OCI-LY1 (cell line): Measurements from ENCODE around the gene CAPN2.

Experiments used
- H2AFZ ChIP-seq: fragments of 200-600 bp; sonication (generic), shearing (Covaris generic); 2 replicates; pipeline ENCODE4 v1.6.0; 2014; ENCODE audit warnings: antibody characterized with exemption, mild to moderate bottlenecking, low read length
- H3F3A ChIP-seq: fragments of 200-600 bp; sonication (generic), shearing (Covaris generic); 2 replicates; pipeline ENCODE4 v1.6.0; 2014; ENCODE audit warnings: mild to moderate bottlenecking, antibody characterized with exemption, low read length, moderate library complexity; ENCODE audit not compliant: insufficient read depth
- H3K27ac ChIP-seq: fragments of 200-600 bp; sonication (generic); 2 replicates; pipeline ENCODE4 v1.5.1; 2014; ENCODE audit warnings: low read length, mixed run types, mild to moderate bottlenecking, low read depth; ENCODE audit not compliant: poor library complexity, severe bottlenecking
- H3K27me3 ChIP-seq: fragments of 200-600 bp; sonication (generic); 2 replicates; pipeline ENCODE4 v1.6.0; 2014; ENCODE audit warnings: antibody characterized with exemption, mild to moderate bottlenecking, low read length, moderate library complexity; ENCODE audit not compliant: insufficient read depth
- H3K36me3 ChIP-seq: fragments of 200-600 bp; sonication (generic); 2 replicates; pipeline ENCODE4 v1.6.1; 2014; ENCODE audit warnings: mild to moderate bottlenecking, antibody characterized with exemption, low read length, moderate library complexity, mixed read lengths; ENCODE audit not compliant: insufficient read depth
- H3K4me1 ChIP-seq: fragments of 200-600 bp; sonication (generic); 2 replicates; pipeline ENCODE4 v1.5.1; 2014; ENCODE audit warnings: mild to moderate bottlenecking, low read length, moderate library complexity; ENCODE audit not compliant: insufficient read depth, severe bottlenecking
- H3K4me2 ChIP-seq: fragments of 200-600 bp; sonication (generic), shearing (Covaris generic); 2 replicates; pipeline ENCODE4 v1.6.1; 2014; ENCODE audit warnings: low read length
- H3K4me3 ChIP-seq: fragments of 200-600 bp; sonication (generic); 2 replicates; pipeline ENCODE4 v1.5.1; 2014; ENCODE audit warnings: low read length, low read depth, mild to moderate bottlenecking, mixed read lengths; ENCODE audit not compliant: poor library complexity, severe bottlenecking
- H3K79me2 ChIP-seq: fragments of 200-600 bp; shearing (Covaris generic); 2 replicates; pipeline ENCODE4 v1.6.1; 2016; ENCODE audit warnings: mixed run types, low read length, mixed read lengths; ENCODE audit not compliant: insufficient read depth
- H3K9ac ChIP-seq: fragments of 200-600 bp; sonication (generic), shearing (Covaris generic); 2 replicates; pipeline ENCODE4 v1.6.1; 2014; ENCODE audit warnings: mild to moderate bottlenecking, low read length, mixed read lengths
- H3K9me2 ChIP-seq: fragments of 200-600 bp; sonication (generic), shearing (Covaris generic); 2 replicates; pipeline ENCODE4 v1.6.1; 2014; ENCODE audit warnings: low read depth, mild to moderate bottlenecking, low read length, mixed read lengths
- H3K9me3 ChIP-seq: fragments of 200-600 bp; shearing (Covaris generic); 2 replicates; pipeline ENCODE4 v1.6.1; 2014; ENCODE audit warnings: low read length, mixed read lengths
- H4K20me1 ChIP-seq: fragments of 200-600 bp; sonication (generic), shearing (Covaris generic); 2 replicates; pipeline ENCODE4 v1.6.0; 2016; ENCODE audit warnings: mild to moderate bottlenecking, low read length; ENCODE audit not compliant: insufficient read depth
- CTCF ChIP-seq: fragments of 200-600 bp; sonication (generic), shearing (Covaris generic); IDR thresholded peaks from 2 replicates; pipeline ENCODE4 v1.5.1; 2017; ENCODE audit warnings: mild to moderate bottlenecking, antibody characterized with exemption, low read length, moderate library complexity, mixed read lengths
- EZH2 ChIP-seq: fragments of 200-600 bp; sonication (generic), shearing (Covaris generic); IDR thresholded peaks from 2 replicates; pipeline ENCODE4 v1.8.0; 2017; ENCODE audit warnings: borderline replicate concordance, mixed run types, mild to moderate bottlenecking, antibody characterized with exemption, low read length, moderate library complexity, mixed read lengths

Gene CAPN2

GRCh38 chr1:223780318-223780717 lies 68.0 kb downstream of the CAPN2 start:
- H3K27me3 ChIP-seq: no peaks in the 10 kb centered on the region
- H3K9me3 ChIP-seq: no peaks in the 10 kb centered on the region
- H3F3A ChIP-seq: no peaks in the 10 kb centered on the region
- no peaks in the 10 kb centered on the region for H3K9me2 ChIP-seq
- H3K9ac ChIP-seq: no peak overlapping the region
- no peak overlapping the region for H3K27ac ChIP-seq
- H3K79me2 ChIP-seq: no peaks in the 10 kb centered on the region
- H3K4me2 ChIP-seq: no peak overlapping the region
- H2AFZ ChIP-seq: no peak overlapping the region
- no peaks in the 10 kb centered on the region for H4K20me1 ChIP-seq
- H3K4me1 ChIP-seq: no peaks in the 10 kb centered on the region
- H3K36me3 ChIP-seq: peaks cover 6% of the 10 kb centered on the region; the same call in 1 of the 2 replicates
- no peak overlapping the region for H3K4me3 ChIP-seq
- TF ChIP-seq CTCF (no peak), EZH2 (no peak)

- no peak for TF ChIP-seq EZH2
- Histone ChIP-seq H3K27me3 (no peaks in the 10 kb centered on the region), H3K79me2 (no peaks in the 10 kb centered on the region), H3K9ac (no peak overlapping the region), H2AFZ (no peak overlapping the region), H3K36me3 (peaks cover 6% of the 10 kb centered on the region; the same call in 1 of the 2 replicates), H3K9me2 (no peaks in the 10 kb centered on the region), H3K4me2 (no peak overlapping the region), H3F3A (no peaks in the 10 kb centered on the region), H3K4me1 (no peaks in the 10 kb centered on the region), H3K27ac (no peak overlapping the region), H3K4me3 (no peak overlapping the region), H4K20me1 (no peaks in the 10 kb centered on the region), H3K9me3 (no peaks in the 10 kb centered on the region)
These were observed 68.6 kb downstream of the CAPN2 start for GRCh38 chr1:223780949-223781348.

GRCh38 chr1:223783676-223784075 lies 71.3 kb downstream of the CAPN2 start:
- Histone ChIP-seq H3K4me1 (no peaks in the 10 kb centered on the region), H3K9me2 (no peaks in the 10 kb centered on the region), H3K79me2 (no peaks in the 10 kb centered on the region), H3K36me3 (peaks cover 7% of the 10 kb centered on the region), H3K4me2 (no peak overlapping the region), H3K4me3 (no peak overlapping the region), H3K27me3 (no peaks in the 10 kb centered on the region), H4K20me1 (no peaks in the 10 kb centered on the region), H3K9ac (no peak overlapping the region), H2AFZ (no peak overlapping the region), H3K27ac (no peak overlapping the region), H3K9me3 (no peaks in the 10 kb centered on the region), H3F3A (no peaks in the 10 kb centered on the region)
- TF ChIP-seq EZH2: no peak
- TF ChIP-seq CTCF: no peak

- no peak overlapping the region for H3K4me2 ChIP-seq
- H3K9me3 ChIP-seq: no peaks in the 10 kb centered on the region
- no peak overlapping the region for H2AFZ ChIP-seq
- no peak overlapping the region for H3K4me3 ChIP-seq
- TF ChIP-seq CTCF (no peak), EZH2 (no peak)
- no peaks in the 10 kb centered on the region for H3K9me2 ChIP-seq
- H3K79me2 ChIP-seq: no peaks in the 10 kb centered on the region
- no peaks in the 10 kb centered on the region for H4K20me1 ChIP-seq
- no peaks in the 10 kb centered on the region for H3K4me1 ChIP-seq
- peaks cover 10% of the 10 kb centered on the region for H3K36me3 ChIP-seq
- no peak overlapping the region for H3K9ac ChIP-seq
- no peaks in the 10 kb centered on the region for H3K27me3 ChIP-seq
- no peaks in the 10 kb centered on the region for H3F3A ChIP-seq
- no peak overlapping the region for H3K27ac ChIP-seq
These were observed 72.2 kb downstream of the CAPN2 start for GRCh38 chr1:223784541-223784940.
